HG02759 (cell line): ENCODE results near the gene ZDHHC15.
"Not testable (repeated sequence)": the region's sequence is repeated elsewhere in the genome, so short reads cannot be mapped to it uniquely, and the experiment has no call there.

ENCODE experiments used
- ATAC-seq: cut with Tn5 transposase; IDR thresholded peaks from one replicate; pipeline ENCODE4 v1.9.1; 2021; ENCODE audit warnings: mild to moderate bottlenecking, moderate library complexity; ENCODE audit not compliant: unreplicated experiment

The ZDHHC15 gene, protein sequence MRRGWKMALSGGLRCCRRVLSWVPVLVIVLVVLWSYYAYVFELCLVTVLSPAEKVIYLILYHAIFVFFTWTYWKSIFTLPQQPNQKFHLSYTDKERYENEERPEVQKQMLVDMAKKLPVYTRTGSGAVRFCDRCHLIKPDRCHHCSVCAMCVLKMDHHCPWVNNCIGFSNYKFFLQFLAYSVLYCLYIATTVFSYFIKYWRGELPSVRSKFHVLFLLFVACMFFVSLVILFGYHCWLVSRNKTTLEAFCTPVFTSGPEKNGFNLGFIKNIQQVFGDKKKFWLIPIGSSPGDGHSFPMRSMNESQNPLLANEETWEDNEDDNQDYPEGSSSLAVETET

DNA sequence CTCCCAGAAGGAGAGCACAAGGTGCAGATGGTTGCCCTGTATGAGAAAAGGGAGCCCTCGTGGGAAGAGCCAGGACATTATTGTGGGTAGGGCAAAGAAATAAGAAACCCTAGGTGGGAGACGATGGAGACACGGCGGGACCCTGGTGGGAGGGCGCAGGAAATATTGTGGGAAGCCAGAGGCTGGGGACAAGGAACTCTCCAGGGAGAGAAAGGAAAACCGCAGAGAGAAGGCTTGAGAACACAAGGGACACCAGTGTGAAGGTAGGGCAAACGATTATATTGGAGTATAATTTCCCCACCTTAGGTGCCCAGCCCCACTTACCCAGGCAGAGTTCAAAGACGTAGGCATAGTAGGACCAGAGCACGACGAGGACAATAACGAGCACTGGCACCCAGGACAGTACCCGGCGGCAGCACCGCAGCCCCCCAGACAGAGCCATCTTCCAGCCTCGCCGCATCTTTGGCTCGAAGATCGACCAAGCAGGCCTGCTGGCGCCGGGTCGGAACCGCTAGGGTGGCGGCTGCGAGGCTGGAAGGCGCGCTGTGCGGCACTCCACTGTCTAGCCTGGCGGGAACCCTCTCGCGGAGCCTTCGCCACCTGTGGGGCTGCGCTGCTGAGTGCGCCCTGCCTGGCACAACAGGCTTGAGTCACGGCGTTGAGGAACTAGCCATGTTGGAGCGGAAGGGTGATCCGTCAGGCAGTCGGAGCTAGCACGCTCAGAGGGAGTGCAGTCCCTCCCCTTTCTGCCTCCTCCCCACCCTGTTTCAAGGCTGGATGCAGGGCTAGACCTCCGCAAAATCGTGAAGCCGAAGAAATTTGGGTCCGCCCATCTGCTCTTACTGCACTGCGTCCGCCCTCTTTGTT, at the start of gene ZDHHC15:
Gene ZDHHC15 (minus strand): TSS at position 473 of the 867 bp plus-strand sequence. CDS start 13 bp downstream, at position 460.
- peak; percentile 61 for ATAC-seq

DNA sequence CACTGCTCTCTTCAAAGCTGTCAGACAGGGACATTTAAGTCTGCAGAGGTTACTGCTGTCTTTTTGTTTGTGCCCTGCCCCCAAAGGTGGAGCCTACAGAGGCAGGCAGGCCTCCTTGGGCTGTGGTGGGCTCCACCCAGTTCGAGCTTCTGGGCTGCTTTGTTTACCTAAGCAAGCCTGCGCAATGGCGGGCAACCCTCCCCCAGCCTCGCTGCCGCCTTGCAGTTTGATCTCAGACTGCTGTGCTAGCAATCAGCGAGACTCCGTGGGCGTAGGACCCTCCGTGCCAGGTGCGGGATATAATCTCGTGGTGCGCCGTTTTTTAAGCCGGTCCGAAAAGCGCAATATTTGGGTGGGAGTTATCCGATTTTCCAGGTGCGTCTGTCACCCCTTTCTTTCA, 37.7 kb upstream of the ZDHHC15 start:
- not testable (repeated sequence) for ATAC-seq

DNA sequence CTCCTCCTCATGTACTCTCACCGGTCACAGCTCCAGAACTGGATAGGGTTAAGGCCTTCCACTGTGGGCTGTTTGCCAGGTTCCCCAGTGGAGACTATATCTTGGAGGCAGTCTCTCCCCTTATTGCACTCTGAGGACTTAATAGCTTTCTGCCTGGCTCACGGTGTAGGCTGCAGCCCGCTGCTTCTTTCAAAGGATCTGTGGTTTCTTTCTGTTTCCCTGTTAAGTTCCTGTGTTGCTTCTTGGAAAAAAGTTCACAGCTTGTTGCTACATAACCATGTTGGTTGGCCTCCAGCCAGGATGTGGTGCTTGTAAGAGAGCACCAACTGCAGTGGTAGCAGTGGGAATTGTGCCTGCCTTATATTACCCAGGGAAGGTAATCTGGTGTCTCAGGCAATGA, 24.9 kb upstream of the ZDHHC15 start:
- ATAC-seq, result no peak

DNA sequence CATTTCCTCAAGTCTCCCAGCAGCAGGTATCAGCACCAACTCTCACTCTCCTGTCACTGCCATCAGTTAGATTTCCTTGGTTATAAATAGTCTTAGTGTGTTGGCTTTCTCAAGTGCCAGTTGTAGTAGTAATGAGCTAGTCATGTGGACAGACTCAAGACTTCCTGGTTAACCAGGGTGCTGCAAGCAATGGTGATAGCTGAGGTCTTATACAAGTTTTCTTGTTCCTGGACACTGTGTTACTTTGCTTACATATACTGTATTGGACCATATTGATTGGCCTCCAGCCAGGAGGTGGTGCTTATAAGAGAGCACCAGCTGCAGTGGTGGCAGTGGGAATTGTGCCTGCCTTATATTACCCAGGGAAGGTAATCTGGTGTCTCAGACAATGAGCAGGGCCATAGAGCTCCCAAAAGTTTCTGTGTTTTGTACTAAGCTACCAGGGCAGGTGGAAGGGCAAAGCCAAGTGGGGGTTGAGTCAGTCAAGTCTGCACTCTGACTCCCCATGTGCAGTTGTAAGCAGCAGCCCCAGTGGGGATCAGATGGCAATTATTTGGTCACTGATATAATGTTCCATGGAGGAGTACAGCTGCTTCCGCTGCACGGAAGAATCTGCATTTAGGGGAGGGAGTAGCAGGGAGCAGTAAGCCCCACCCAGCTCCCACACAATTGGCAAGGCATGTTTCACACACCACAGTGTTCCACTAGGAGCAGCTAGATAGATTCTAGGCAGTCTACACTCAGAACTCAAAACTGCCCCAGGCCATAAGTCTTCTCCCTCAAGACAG, 24.1 kb upstream of the ZDHHC15 start:
- no peak for ATAC-seq

DNA sequence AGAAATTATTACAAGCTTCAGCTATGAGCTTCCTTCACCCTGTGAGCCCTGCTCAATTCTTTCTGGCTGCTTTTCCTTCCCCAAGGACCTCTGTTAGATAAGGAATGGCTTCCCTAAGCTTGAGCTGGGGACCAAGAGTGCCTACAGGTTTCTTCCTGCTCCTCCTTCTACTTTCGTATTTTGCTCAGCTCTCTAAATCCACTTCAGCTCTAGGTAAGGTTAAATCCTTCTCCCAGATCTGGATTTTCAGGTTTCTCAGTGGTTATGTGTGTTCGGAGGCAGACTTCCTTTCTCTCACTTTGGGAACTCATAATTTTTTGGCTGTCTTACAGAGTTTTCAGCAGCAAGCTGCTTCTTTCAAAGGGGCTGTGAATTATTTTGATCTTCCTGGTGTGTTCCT, 21.9 kb upstream of the ZDHHC15 start:
- ATAC-seq, result no peak

DNA sequence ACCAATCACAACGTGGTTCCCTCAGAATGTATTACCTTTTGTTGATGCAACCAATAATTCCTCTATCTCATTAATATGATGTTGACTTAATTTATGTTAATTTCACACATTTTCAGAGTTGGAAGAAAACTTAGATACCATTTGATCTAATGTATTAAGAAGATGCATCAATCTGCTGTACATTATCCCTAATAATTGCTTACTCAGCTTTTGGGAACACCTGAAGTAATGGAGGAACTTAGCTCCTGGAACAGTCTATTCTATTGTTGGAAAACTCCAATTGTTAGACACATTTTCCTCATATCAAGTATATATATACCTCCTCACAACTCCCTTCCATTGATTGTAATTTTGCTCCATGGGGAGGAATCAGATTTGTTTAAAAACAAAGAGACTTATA, 38.9 kb downstream of the ZDHHC15 start:
- ATAC-seq, result no peak

- not testable (repeated sequence) for ATAC-seq
These were observed 61.1 kb downstream of the ZDHHC15 start for GRCh38 chrX:75461780-75462179.

DNA sequence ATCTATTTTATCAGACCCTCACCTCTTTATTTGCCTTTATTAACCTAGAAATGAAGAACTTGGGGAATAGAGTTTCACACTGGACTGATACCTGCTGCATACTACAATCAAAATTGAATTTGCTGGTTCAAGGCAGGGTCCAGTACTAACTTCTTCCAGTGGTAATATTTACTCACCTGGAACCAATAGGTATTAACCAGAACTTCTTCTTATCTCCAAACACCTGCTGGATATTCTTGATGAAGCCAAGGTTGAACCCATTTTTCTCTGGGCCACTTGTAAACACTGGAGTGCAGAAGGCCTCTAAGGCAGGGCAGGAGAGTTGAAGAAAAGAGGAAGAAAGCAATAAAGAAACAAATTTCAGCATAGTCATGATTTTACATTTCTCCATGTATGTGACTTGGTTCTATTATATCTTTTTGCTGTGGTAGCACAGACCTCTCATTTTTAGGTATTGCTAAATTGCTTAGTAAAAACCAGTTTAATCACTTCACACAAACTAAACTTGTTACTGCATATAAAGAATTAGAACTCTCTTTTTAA, 101.1 kb downstream of the ZDHHC15 start:
- ATAC-seq, result no peak

DNA sequence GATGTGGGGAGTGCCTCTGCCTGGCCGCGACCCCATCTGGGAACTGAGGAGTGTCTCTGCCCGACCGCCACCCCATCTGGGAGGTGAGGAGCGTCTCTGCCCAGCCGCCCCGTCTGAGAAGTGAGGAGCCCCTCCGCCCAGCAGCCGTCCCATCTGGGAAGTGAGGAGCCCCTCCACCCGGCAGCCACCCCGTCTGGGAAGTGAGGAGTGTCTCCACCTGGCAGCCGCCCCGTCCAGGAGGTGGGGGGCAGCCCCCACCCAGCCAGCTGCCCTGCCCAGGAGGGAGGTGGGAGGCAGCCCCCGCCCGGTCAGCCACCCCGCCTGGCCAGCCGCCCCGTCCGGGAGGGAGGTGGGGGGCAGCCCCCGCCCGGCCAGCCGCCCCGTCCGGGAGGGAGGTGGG, 115.7 kb downstream of the ZDHHC15 start:
- ATAC-seq, result not testable (repeated sequence)

DNA sequence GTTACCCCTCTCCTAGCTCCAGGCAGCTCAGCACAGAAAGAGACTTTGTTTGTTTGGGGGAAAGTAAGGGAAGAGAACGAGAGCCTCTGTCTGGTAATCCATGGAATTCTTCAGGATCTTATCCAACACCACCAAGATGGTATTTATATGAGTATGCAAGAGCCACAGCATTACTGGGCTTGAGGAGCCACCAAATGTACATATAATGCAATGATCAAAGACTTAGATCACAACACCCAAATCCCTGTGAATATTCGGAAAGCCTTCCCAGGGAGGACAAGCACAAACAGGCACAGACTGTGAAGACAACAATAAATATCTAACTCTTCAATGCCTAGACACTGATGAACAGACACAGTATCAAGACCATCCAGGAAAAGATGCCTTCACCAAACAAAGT, 132.4 kb downstream of the ZDHHC15 start:
- no peak for ATAC-seq

DNA sequence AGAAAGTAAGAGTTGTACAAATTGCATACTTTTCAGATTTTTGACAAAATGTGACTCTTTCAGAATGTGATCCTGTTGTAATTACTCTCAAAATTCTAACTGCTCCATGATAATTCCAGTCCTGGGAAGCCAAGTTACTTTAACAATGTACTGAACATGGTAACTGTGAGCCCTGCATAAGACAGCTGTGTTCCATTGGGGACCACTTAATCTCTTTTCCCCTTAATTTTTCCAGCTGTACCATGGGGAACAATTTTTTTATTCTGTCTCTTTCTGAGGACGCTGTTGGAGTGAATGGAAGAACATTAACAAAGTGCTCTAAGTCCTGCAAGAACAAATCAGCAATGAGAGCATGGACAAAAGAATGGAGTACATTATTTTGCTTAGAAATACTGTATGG, 153.1 kb downstream of the ZDHHC15 start:
- no peak for ATAC-seq

DNA sequence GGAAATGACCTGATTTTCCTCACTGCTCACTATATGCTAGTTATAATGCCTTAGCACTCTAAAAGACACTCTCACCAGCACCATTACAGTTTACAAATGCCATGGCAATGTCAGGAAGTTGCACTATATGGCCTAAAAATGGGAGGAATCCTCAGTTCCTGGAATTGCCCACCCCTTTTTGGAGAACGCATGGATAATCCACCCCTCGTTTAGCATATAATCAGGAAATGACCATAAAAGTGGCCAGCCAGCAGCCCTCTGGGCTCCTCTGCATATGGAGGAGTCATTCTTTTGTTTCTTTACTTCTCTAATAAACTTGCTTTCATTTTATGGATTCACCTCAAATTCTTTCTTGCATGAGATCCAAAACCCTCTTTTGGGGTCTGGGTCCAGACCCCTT, 156.0 kb downstream of the ZDHHC15 start:
- no peak for ATAC-seq

DNA sequence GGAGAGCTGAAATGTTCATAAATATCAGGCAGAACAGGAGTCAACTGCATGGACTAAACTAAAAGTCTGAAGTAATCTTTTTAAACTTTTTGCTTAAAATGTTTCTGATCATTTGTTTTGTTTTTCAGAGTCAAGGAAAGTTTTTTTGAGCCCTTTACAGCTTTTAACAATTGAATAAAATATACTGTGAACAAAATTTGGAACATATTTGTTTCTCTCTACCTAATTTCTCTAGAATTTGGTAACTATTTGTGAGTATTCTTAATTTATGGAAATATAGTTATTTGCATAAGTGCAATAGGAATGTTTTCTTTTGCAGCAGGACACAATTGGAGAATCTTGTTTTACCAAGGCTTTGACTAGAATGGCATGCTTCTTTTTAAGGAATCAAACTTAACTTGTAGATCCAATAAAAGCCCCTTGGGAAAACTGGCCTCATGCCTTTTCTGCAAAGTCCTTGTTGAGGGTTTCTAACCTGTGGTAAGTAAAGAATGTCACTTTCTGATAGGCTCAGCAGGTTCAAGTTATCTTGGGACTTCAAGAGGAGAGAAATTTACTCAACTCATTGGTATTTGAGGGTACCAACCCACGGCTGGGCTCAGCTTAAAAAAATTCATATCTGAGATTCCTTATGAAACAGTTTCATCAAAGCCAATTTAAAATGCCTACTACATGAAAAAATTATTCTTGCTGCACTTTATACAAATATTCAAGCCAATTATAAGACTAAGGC, 157.4 kb downstream of the ZDHHC15 start:
- ATAC-seq, result no peak

- no peak for ATAC-seq
These were observed 161.0 kb downstream of the ZDHHC15 start for GRCh38 chrX:75361788-75362187.

DNA sequence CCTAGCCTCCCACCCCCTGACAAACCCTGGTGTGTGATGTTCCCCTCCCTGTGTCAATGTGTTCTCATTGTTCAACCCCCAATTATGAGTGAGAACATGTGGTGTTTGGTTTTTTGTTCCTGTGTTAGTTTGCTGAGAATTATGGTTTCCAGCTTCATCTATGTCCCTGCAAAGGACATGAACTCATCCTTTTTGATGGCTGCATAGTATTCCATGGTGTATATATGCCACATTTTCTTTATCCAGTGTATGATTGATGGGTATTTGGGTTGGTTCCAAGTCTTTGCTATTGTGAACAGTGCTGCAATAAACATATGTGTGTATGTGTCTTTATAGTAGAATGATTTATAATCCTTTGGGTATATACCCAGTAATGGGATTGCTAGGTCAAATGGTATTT, 174.2 kb downstream of the ZDHHC15 start:
- not testable (repeated sequence) for ATAC-seq

DNA sequence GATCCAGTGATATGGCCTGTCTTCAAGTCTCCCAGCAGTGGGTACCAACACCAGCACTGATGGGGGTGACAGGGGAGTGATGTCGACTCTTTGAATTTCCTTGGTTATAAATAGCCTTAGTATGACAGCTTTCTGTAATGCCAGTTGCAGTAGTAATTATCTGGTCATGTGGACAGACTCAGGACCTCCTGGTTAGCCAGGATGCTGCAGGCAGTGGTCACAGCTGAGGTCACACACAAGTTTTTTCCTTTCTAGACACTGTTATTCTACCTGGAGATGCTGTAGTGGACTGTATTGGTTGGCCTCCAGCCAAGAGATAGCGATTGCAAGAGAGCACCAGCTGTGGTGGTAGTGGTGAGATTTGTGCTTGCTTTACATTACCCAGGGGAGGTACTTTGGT, 185.3 kb downstream of the ZDHHC15 start:
- no peak for ATAC-seq

DNA sequence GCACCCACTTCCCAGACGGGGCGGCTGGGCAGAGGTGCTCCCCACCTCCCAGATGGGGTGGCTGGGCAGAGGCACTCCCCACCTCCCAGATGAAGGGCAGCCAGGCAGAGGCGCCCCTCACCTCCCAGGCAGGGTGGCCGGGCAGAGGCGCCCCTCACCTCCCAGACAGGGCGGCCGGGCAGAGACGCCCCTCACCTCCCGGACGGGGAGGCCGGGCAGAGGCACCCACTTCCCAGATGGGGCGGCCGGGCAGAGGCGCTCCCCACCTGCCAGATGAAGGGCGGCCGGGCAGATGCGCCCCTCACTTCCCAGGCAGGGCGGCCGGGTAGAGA, 187.7 kb downstream of the ZDHHC15 start:
- no peak for ATAC-seq

GRCh38 chrX:75334407-75335126, 188.3 kb downstream of the ZDHHC15 start:
- not testable (repeated sequence) for ATAC-seq

DNA sequence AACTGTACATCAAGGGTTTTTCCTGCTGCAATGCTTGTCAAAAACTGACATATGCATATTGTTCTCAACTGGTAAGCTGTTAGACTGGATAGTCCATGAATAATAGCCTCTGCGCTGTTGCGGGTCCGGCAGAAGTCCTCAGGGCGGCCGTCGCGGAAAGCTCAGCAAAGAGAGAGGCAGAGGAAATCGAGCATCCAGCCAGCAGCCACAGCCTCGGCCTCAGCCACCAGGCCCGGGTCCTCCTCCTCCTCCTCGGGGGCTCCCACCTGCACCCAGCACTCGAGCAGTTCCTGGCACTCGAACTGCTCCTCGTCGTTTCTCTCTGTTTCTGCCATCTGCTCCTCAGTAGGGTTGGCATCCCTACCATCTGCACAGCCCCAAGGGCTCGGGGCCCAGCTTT, 195.2 kb downstream of the ZDHHC15 start:
- ATAC-seq, result no peak
